Activated CD8-positive, alpha-beta memory T cell treated with anti-CD3 and anti-CD28 coated beads, Interleukin-2, amount 50 U/mL, for 1 hour (primary cell): ENCODE measurements around the gene UBE2E2.

Experiments
- DNase-seq: peaks from one replicate; pipeline ENCODE4 v3.0.0-alpha.2; 2020; ENCODE audit errors: extremely low read depth

UBE2E2 gene

DNA sequence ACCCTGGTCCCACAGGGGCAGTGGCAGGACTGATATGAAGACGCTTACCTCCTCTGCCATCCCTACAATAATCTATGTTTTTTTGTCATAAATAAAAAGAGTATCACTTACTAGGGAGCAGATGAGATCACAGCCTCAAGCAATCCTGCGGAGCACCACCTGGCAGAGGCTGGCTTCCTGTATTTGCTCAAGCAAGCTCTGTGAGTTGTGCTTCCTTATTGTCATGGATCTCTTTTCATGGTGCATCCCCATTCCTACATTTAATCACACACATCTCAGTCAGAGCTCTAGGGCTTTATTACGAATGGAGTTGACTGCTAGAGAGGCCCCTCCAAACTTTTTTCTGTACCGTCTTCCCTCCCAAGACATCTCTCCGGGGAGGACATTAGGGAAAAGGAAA lies 186.0 kb downstream of the UBE2E2 start:
- DNase-seq, result no peak

DNA sequence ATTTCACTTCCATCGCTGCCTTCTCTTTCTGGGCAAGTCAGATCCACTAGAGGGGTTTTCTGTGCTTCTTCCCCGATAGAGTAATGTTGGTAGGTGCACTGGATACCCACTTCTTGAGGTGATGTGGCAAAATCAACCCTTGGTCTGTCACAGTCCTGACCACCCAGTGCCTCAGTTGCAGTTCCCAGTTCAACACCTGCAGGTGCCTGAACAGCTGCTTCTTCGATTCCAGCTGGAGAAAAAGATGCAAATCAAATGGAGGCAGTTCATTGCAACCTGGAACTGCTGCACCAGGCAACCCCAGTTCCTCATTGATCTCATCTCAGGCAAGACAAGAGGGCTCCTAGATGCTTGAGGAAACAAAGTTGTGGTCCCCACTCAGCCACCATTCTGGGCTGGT lies 186.6 kb downstream of the UBE2E2 start:
- no peak for DNase-seq

DNA sequence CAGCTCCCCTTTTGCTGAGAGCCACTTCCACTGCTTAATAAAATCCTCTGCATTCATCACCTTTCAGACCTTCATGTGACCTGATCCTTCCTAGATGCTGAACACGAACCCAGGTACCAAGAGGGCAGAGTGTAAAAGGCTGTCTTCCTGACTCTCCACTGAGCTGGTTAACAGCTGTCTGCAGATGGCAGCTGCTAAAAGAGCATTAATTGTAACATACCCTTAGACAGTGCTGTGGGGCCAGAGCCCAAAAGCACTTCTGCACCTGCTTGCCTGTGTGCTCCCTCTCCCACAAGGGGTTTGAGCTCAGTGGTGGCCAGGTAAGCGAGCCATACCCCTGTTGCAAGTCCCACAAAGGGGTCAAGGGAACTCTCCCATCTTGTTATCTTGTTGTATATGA lies 187.3 kb downstream of the UBE2E2 start:
- no peak for DNase-seq

DNA sequence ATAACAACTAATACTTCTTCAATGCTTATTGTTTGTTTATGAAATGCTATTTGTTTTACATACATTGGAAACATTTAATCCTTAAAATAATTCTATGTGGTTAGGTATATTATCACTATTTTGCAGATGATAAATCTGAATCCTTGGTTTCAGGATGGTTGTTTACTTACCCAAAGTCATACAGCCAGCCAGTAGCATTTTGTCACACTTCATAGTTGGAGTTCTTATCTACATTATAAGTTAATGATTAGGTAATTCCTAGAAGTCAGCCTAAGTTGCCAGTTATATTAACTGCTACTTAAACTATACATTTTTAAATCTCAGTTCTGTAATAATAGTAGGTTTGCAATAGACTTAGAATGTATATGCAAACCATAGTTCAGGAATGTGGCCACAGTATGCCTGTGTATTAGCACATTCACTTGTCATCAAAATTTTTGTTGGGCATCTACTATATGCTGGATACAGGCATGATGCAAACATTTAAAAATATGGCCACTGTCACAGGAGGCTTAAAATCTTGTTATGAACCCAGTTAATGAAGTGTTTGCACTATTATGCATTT lies 187.9 kb downstream of the UBE2E2 start:
- no peak for DNase-seq

DNA sequence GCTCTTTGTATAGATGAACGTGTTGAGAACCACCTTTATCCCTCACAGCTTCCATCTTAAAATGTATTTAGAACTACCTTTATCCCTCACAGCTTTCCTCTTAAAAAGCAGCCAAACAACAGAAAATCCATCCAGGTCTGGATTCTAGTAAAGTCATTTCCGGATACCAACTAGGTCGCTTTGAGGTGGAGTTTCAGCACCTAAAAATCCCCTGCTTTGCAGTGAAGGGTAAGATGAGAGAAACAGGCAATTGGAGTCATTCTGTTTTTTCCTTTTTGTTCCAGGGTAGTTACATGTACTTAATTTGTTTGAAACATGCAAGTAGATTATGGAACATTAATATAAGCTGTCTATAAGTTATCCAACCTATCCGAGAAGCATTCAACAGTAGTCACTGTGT lies 192.0 kb downstream of the UBE2E2 start:
- no peak for DNase-seq

DNA sequence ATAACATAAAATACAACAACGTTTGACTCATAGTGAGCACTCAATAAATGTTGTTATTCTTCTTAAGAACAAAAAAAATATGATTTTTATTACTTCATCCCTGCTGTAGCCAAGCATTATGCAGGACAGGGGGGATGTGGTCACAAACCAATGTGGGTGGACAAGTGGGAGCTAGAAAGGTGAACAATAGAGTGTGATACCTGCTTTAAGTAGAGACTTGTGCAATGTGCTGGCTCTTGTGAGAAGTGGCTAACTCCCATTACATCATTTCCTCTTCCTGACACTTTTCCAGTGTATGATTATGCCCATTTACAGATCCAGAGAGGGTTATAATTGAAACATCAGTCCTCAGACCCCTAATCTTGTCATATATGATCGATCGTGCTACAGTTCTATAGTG lies 193.6 kb downstream of the UBE2E2 start:
- no peak for DNase-seq

DNA sequence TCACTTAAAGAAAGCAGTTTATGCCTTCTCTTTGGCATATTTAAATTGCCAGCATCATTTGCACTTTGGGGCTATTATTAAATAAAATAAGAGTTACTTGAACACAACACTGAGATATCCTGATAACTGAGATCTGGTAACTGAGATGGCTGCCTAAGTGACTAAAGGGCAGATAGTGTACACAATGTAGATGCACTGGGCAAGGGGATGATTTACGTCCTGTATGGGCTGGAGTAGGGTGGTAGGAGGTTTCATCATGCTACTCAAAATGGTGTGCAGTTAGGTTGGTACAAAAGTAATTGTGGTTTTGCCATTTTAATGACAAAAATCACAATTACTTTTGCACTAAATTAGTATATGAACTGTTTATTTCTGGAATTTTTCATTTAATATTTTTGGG lies 196.1 kb downstream of the UBE2E2 start:
- DNase-seq, result no peak

DNA sequence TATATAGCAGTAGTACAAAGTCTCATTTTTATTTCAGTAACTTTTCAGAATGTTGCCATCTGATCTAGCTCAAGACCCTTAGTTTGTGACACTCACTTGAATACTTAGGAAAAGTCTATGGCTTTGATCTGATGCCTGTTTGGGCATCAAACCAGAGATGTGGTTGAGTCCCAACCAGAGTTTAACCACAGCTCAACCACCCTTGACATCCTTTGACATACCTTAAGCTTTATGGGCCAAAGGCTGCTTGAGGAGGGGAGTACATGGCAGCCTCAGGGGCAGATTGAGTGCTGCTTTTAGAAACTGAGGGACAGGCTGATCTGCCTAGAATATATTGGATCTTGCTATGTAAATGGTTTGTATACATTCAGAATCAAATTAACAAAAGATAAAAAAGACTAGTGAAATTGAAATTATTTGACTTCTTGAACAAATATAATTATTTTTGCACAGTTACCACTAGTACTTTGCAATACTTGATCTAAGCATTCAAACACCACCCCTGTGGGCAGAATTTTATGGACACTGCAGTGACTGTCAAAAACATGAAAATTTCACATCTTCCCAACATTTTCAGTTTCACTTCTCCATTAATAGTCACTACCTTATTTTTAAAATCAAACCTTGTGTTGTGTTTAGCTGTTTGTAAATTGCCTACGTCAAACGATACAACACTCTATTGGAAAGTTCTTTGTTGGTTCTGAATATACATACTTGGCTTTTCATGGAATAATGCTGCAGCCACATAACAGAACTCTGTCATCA lies 199.8 kb downstream of the UBE2E2 start:
- DNase-seq, result no peak

DNA sequence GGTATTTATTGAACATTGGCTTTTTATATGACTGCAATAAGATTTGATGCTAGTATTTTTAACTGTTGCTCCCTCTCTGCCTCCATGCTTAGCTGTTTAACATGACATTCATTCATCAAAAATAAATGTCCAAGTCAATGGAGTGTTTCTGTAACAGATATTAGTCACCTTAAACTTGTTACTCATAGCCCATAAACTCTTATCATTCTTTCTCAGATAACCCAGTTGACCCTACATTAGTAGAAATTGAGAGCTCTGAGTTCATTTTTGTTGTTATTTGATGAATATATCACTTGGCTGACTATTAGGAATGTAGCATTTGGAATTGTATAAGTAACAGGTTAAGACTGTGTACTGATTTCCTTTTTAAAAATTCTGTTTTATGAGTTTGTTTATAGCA lies 201.1 kb downstream of the UBE2E2 start:
- no peak for DNase-seq

DNA sequence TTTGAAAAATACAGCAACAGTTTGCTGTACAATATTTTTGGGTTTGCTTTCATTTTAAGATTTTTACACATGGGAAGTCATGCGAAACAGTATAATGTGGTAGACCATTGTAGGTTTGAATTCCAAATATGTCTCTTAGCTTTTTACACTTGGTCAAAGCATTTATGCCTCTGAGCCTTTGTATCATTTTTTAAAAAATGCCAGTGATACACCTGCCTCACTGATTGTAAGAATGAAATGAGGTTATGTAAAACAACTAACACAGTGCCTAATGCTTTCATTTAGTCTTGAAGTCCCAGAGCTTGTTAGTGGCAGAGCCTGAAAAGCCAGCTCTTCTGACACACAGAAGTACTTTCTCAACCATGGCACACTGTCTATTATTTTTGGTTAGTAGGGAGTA lies 202.0 kb downstream of the UBE2E2 start:
- DNase-seq, result no peak

DNA sequence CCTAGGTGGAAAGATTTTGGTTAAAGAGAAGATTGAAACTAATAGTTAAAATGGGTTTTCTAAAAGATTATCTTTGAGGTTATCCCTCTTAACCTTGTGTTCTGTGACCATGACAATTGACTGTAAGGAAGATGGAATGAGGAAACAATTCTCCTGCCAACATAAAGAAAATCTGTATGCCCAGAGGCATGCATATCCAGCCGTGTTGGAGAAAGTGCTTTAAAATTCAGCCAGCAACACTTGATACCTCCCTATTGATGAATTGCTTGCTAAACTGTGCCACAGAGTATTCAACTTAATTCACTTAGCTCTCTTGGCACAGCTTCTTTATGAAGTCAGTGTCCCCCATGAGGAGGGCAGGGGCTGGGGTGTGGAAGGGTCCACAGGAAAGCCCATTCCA lies 203.5 kb downstream of the UBE2E2 start:
- DNase-seq, result no peak

DNA sequence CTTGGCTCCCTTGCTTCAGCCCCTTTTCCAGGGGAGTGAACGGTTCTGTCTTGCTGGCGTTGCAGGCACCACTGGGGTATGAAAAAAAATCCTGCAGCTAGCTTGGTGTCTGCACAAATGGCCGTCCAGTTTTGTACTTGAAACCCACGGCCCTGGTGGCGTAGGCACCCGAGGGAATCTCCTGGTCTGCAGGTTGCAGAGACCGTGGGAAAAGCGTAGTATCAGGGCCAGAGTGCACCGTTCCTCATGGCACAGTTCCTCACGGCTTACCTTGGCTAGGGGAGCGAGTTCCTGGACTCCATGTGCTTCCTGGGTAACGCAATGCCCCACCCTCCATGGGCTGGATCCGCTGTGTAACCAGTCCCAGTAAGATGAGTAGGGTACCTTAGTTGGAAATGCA lies 214.9 kb downstream of the UBE2E2 start:
- DNase-seq, result no peak

DNA sequence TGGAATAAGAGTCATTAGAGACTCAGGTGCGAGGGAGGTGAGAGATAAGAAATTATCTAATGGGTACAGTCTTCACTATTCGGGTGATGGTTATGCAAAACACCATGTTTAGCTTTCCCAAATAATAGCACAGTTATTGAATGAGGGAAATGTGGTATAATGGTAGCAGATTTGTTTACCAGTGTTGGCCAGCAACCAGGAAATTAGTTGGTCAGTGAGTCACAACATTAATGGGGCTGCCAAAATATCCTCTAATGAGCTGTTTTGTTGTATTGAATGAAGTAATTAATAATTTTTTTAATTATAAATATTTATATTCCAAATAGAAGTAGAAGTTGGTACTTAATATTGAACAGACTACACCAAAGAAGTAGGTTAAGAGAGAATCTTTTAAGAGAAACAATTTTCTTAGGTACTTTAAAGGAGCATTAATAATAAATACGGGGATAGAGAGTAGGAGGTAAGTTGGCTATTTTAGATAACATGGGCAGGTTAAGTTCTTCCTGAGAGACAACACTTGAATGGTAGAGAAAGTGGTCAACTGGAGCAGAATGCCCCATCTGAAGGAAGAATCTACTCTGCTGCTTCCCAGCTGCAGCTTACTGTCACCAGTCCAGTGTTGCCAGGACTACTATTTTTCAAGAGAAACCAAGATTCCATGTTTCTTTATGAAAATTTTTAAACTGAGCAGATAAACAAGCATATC lies 218.8 kb downstream of the UBE2E2 start:
- no peak for DNase-seq

DNA sequence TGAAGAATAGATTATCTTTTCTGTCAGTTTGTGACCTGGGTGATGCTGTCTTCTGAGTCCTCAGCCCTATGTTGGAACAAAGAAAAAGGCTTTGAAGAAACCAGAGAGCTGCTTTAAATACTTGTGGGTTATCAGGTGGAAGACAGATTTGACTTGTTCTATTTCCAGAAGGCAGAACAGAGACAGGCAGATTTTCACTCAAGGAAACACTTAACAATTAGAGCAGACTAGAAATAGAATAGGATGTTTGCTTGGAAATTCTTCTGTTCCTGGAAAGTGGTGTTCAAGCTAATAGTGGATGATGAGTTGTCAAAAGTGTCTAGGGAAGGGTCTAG lies 219.4 kb downstream of the UBE2E2 start:
- DNase-seq, result no peak

DNA sequence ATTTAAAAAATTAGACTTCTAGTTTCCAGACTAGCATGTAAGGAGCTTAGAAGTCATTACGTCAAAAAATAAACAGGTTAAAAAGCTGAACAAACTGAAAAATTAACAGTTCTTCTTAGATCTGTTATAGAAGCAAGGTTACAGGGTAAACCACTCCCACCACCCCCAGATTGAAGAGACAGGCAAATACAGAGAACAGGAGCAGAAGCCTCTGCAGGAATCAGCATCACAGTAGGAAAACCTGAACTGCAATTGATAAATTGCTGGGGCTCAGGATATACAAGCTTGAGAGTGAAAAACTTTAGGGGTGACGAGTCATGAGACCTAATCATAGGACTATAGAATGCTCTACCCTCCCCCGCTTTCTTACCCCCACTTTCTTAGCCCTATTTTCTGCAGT lies 222.3 kb downstream of the UBE2E2 start:
- DNase-seq, result no peak

DNA sequence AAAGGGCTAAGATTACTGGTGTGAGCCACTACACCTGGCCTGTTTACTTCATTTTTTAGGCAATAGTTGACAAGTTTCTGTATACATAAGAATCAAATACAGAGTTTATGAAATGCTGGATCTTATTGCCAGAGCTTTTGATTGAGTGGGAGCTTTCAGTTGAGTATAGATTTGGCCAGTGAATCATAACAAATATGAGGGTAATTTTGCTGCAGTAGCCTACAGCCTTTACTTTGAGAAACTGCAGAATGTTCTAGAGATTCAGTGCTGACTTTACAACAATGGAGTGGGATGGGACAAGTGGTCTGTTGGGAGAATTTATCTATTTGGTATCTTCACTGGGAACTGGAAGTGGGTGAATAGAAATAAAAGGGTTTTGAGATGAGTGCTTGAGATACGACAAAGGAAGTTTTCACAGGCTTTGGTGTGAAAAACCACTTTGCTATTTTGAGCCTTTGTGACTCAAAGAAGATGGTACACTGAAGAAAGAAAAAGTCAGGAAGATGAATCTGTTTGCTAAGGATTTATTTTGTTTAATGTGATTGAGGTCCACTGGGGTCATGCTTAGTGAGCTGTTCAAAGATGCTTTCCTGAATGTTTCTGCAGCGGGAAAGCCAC lies 227.8 kb downstream of the UBE2E2 start:
- DNase-seq, result no peak

DNA sequence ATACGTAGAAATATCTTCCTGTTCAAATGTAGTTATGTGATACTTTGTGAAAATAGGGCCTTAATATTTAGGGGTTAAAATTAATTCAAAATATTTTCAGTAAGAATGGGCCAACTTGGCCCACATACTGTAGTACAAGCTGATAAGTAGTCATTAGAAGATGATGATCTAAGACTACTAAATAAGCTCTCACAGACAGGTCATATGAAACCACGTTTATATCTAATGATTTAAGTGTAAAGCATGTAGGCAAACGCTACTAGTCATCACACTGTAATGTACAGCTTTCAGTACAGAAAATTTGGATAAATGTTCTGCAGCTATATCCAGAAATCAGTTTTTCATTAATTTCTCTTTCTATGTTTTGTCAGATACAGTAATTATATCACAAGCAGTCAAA lies 228.6 kb downstream of the UBE2E2 start:
- no peak for DNase-seq

DNA sequence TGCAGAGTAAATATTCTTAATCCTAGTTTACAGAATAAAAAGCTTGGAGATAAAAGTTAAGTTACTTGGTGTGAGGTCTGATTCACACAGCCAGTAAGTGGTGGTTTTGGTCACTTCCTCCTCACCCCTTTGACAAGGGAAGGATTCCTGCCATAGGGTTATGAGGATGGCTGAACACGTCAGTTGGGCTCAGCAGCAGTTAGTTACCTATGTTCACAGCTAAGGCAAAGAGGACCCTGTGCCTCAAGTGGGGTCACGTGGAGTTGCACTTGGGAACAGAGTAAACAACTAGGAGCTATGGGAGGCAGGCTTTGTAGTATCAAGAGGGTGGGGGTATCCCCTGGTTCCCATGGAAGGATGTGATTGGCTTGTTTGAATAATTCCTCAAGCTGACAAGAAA lies 232.2 kb downstream of the UBE2E2 start:
- no peak for DNase-seq

DNA sequence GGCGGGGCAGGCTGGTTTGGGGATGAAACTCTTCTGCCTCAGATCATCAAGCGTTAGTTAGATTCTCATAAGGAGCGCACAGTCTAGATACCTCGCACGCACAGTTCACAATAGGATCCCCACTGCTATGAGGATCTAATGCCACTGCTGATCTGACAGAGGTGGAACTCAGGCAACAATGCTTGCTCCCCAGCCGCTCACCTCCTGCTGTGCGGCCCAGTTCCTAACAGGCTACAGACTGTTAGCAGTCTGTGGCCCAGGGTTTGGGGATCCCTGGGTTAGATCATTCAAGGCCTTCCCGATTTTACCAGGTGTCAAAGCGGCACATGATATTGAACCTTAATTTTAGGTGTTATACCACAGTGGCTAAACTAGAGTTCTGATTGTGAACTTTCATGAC lies 232.8 kb downstream of the UBE2E2 start:
- no peak for DNase-seq

DNA sequence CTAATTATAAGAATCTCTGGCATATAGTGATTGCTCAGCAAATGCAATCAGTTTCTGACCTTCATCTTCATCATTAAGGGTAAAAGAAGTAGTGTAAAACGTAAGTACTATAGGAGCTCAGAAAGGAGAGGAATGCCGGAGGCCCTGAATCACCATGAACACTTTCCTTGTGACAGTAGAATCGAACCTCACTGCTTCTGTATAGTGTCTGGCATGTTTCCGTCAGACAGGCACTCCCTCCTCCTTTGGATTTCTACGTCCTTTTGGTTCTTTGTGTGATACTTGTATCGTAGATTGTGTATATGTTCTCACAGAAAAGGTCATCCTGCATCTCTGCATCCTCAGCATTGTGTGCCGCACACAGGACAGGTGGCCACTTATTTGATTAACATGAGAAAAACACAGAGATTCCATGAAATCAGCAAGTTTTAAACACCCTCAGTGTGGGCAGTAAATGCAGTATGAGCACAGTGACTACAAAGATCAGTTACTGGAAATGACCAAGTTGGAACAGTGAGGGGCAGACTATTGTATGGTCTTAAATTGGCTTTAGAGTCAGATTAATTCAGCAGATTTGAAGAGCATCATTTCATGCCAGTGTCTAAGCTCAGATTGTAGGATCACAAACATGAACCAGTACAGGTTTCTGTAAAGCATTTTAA lies 234.5 kb downstream of the UBE2E2 start:
- no peak for DNase-seq

DNA sequence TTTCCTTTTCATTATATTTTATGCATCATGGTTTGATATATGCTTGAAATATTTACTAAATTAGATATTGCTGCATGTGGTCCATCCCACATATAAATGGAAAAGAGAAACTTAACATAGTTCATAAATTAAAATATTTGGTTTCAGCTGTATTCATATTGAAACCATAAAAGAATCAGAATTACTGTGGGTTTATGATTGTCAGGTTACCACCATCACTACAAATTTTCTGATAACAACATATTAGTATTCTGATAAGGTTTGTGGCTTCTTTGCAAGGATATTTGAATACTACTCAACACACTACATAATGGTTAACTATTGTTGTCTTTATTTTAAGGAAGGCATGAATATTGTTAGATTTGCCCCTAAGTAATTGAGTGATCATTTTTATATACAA lies 235.5 kb downstream of the UBE2E2 start:
- no peak for DNase-seq

DNA sequence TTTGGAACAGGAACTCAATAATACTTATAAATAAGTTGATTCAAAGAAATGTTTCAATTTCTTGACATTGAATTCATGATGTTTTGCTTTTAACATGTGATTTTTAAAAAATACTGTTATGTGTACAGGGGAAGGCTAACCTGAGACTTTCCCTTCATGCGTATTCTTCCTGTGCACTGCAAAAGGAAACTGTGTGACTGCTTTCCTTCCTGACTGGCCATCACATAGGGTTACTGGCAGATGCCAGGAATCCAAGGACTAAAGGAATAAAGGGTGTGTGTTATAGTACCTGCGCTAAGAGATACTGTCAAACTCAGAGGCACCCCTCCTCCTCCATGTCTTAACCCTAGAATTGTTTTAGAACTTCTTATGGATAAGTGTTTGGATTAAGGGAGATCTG lies 236.0 kb downstream of the UBE2E2 start:
- DNase-seq, result no peak
